Cerebellar nuclear complex (tissue), 1 donor: ENCODE results near the gene TCAIM.

Source experiments
- DNase-seq, 2 experiments: peaks; one replicate each; lab custom pipeline; 2025; lab: John Stamatoyannopoulos, UW

The TCAIM gene

GRCh38 chr3:44445786-44446185, 107.2 kb downstream of the TCAIM start:
- no peak for DNase-seq

- no peak for DNase-seq
Observed at GRCh38 chr3:44446929-44447328, 108.4 kb downstream of the TCAIM start.

GRCh38 chr3:44451441-44451840, 112.9 kb downstream of the TCAIM start:
- no peak for DNase-seq

GRCh38 chr3:44454258-44454657, 115.7 kb downstream of the TCAIM start:
- DNase-seq = no peak

- no peak for DNase-seq
Observed at GRCh38 chr3:44455318-44455717, 116.8 kb downstream of the TCAIM start.
